ENCODE data around the gene TUBE1.
A peak's percentile ranks its signal among the peaks of the same experiment; 100 is the strongest.
"Not testable (repeated sequence)": the region's sequence is repeated elsewhere in the genome, so short reads cannot be mapped to it uniquely, and the experiment has no call there.

TUBE1 gene

GRCh38 chr6:112061605-112062004 is 25.7 kb downstream of the TUBE1 start:
- no peak for DNase-seq

- DNase-seq = no peak
These were observed 28.8 kb downstream of the TUBE1 start for GRCh38 chr6:112058243-112059032.

GRCh38 chr6:112054555-112055190 is 32.6 kb downstream of the TUBE1 start:
- DNase-seq = no peak

- no peak for DNase-seq
These were observed 33.3 kb downstream of the TUBE1 start, which contains the start of gene CCN6 for GRCh38 chr6:112054001-112054400. Gene CCN6, plus strand, starts transcription at chr6:112054104. Its CDS starts 254 bp downstream, at chr6:112054358.

GRCh38 chr6:112051251-112051740 is 36.0 kb downstream of the TUBE1 start:
- not testable (repeated sequence) for DNase-seq

- no peak for DNase-seq
These were observed 36.9 kb downstream of the TUBE1 start for GRCh38 chr6:112050429-112050828.

- DNase-seq = no peak
These were observed 37.3 kb downstream of the TUBE1 start for GRCh38 chr6:112049996-112050395.

- DNase-seq = no peak
These were observed 38.1 kb downstream of the TUBE1 start for GRCh38 chr6:112049026-112049799.

GRCh38 chr6:112047523-112047922 is 39.8 kb downstream of the TUBE1 start:
- DNase-seq = not testable (repeated sequence)

GRCh38 chr6:112044856-112045255 is 42.4 kb downstream of the TUBE1 start:
- no peak for DNase-seq

- no peak for DNase-seq
These were observed 43.1 kb downstream of the TUBE1 start for GRCh38 chr6:112044196-112044595.

- peak; percentile 73 for DNase-seq
These were observed 44.0 kb downstream of the TUBE1 start for GRCh38 chr6:112043032-112044007.

- DNase-seq = no peak
These were observed 45.7 kb downstream of the TUBE1 start for GRCh38 chr6:112041535-112041934.

GRCh38 chr6:112040956-112041355 is 46.3 kb downstream of the TUBE1 start:
- no peak for DNase-seq

GRCh38 chr6:112039431-112039770 is 47.9 kb downstream of the TUBE1 start:
- no peak for DNase-seq

- no peak for DNase-seq
These were observed 48.4 kb downstream of the TUBE1 start for GRCh38 chr6:112038756-112039430.

GRCh38 chr6:112038268-112038667 is 49.0 kb downstream of the TUBE1 start:
- no peak for DNase-seq

- no peak for DNase-seq
These were observed 49.5 kb downstream of the TUBE1 start for GRCh38 chr6:112037783-112038216.

GRCh38 chr6:112036088-112036637 is 51.1 kb downstream of the TUBE1 start:
- DNase-seq = no peak

- no peak for DNase-seq
These were observed 52.7 kb downstream of the TUBE1 start for GRCh38 chr6:112034616-112034995.

All from COR-L47 (cell line).